A549 (cell line): ENCODE data around the gene CPPED1. TPM values are rescaled to one million over a fixed set of nuclear protein-coding genes. Genes with fewer than 3 reads are reported as not detected.
"Not testable (repeated sequence)": the region's sequence is repeated elsewhere in the genome, so short reads cannot be mapped to it uniquely, and the experiment has no call there.

ENCODE experiments used
- ATAC-seq, 2 experiments: fragments of 200-7000 bp in 1 of 2; fragments of >200 bp in 1 of 2; cut with Nextera tagmentation in 1 of 2; cut with Tn5 transposase in 1 of 2; 3 replicates each; pipeline versions ENCODE4 v1.8.0 to v1.9.1; 2018 to 2020; ENCODE audit warnings: mild to moderate bottlenecking in 1 of 2, moderate library complexity in 1 of 2
- CTCF ChIA-PET: fragments of 300-600 bp; sonication (Branson Sonifier 250); formaldehyde crosslinking; extraction: SDS; loops from one replicate; lab custom pipeline; 2021; ENCODE audit warnings: antibody characterized with exemption, inconsistent platforms; lab: Yijun Ruan, JAX
- POLR2A ChIA-PET: fragments of 350-600 bp; formaldehyde crosslinking; extraction: SDS; loops from one replicate; lab custom pipeline; 2021; ENCODE audit warnings: antibody characterized with exemption, inconsistent platforms; lab: Yijun Ruan, JAX
- DNase-seq, 2 experiments: peaks; one replicate each; pipeline versions ENCODE4 v3.0.0 to v3.0.0-alpha.2; 2011 to 2016; ENCODE audit warnings: low read depth in 1 of 2, low spot score in 1 of 2
- FAIRE-seq: peaks from 2 replicates; lab custom pipeline; 2011; peaks lifted over from hg19 to GRCh38; lab: Jason Lieb, UNC
- H3K27ac ChIP-seq, 2 experiments: fragments of >200 bp; sonication (Bioruptor Twin); formaldehyde crosslinking; 3 replicates each; pipeline ENCODE4 v1.5.1; 2016 to 2017
- H3K4me1 ChIP-seq: fragments of >200 bp; sonication (Bioruptor Twin); formaldehyde crosslinking; 3 replicates; pipeline ENCODE4 v1.6.1; 2016
- H3K4me2 ChIP-seq: fragments of >200 bp; sonication (Bioruptor Twin); formaldehyde crosslinking; 3 replicates; pipeline ENCODE4 v1.6.1; 2016
- H3K4me3 ChIP-seq: fragments of >200 bp; sonication (Bioruptor Twin); formaldehyde crosslinking; 3 replicates; pipeline ENCODE4 v1.5.1; 2016
- H3K9me3 ChIP-seq: fragments of >200 bp; sonication (Bioruptor Twin); formaldehyde crosslinking; 3 replicates; pipeline ENCODE4 v1.6.1; 2016
- BHLHE40 ChIP-seq: IDR thresholded peaks from 2 replicates; pipeline ENCODE4 v1.6.1; 2012; ENCODE audit warnings: low read depth, low read length, inconsistent platforms
- CEBPB ChIP-seq, 2 experiments: fragments of >200 bp in 1 of 2; sonication (Bioruptor Twin) in 1 of 2; formaldehyde crosslinking in 1 of 2; IDR thresholded peaks; 2 replicates each; pipeline ENCODE4 v1.6.1; 2012 to 2016
- EP300 ChIP-seq, 2 experiments: fragments of >200 bp; sonication (Bioruptor Twin); formaldehyde crosslinking; IDR thresholded peaks; 2 replicates in 1 of 2; 3 replicates in 1 of 2; pipeline ENCODE4 v1.6.1; 2016 to 2017
- HOXA7 ChIP-seq: fragments of 250-450 bp; sonication (Bioruptor Pico); IDR thresholded peaks from 2 replicates; pipeline ENCODE4 v1.5.0; 2020; ENCODE audit warnings: mild to moderate bottlenecking, moderate library complexity
- HOXB13 ChIP-seq: fragments of 250-450 bp; sonication (Bioruptor Pico); IDR thresholded peaks from 2 replicates; pipeline ENCODE4 v1.5.0; 2020; ENCODE audit warnings: low read depth, mild to moderate bottlenecking, moderate library complexity
- HOXB5 ChIP-seq: fragments of 250-450 bp; sonication (Bioruptor Pico); IDR thresholded peaks from 2 replicates; pipeline ENCODE4 v1.5.0; 2020; ENCODE audit warnings: mild to moderate bottlenecking, moderate library complexity
- KDM1A ChIP-seq: fragments of 200-600 bp; sonication (generic); IDR thresholded peaks from 2 replicates; pipeline ENCODE4 v1.6.1; 2016; ENCODE audit warnings: low read depth, mild to moderate bottlenecking
- MAFK ChIP-seq: fragments of 450-650 bp; IDR thresholded peaks from 2 replicates; pipeline ENCODE4 v1.6.1; 2014; ENCODE audit not compliant: partially characterized antibody
- MAZ ChIP-seq: fragments of 150-350 bp; IDR thresholded peaks from 2 replicates; pipeline ENCODE4 v1.6.1; 2014; ENCODE audit warnings: antibody characterized with exemption, low read depth, low read length, borderline replicate concordance
- MYC ChIP-seq: IDR thresholded peaks from 2 replicates; pipeline ENCODE4 v1.6.1; 2012; ENCODE audit warnings: mild to moderate bottlenecking, inconsistent platforms, low read length, improper control_type of control experiment, borderline replicate concordance
- NPAS2 ChIP-seq: fragments of 250-450 bp; sonication (Bioruptor Pico); IDR thresholded peaks from 2 replicates; pipeline ENCODE4 v1.8.0; 2022; ENCODE audit warnings: mild to moderate bottlenecking, moderate library complexity, borderline replicate concordance
- NR3C1 ChIP-seq: fragments of >200 bp; sonication (Bioruptor Twin); formaldehyde crosslinking; IDR thresholded peaks from 3 replicates; pipeline ENCODE4 v1.6.1; 2017
- POLR2AphosphoS2 ChIP-seq: conservative IDR thresholded peaks from 2 replicates; pipeline ENCODE4 v1.6.1; 2012; ENCODE audit warnings: low read length, improper control_type of control experiment, inconsistent platforms
- ZFP36 ChIP-seq: fragments of 450-650 bp; IDR thresholded peaks from 2 replicates; pipeline ENCODE4 v1.6.1; 2014; ENCODE audit warnings: borderline replicate concordance; ENCODE audit not compliant: partially characterized antibody
- WGBS: methylation state at CpG from one replicate; pipeline ENCODE4 v1.1.6; 2017; ENCODE audit errors: missing lambda C conversion rate; 5-methylcytosine and 5-hydroxymethylcytosine counted together
- polyA plus RNA-seq, 4 experiments: library from polyadenylated mRNA; depleted of rRNA in 3 of 4; stranded (reverse); fragments of >200 nt; fragmentation: RNase III in 1 of 4; extraction: RNeasy Plus Mini Kit Qiagen cat#74134 plus additional on column Dnase treatment in 1 of 4; gene quantifications; 2 replicates in 3 of 4; 3 replicates in 1 of 4; pipeline ENCODE4 v1.2.3, GENCODE V29; 2011 to 2017
- TF ChIP-seq, protein P1 (sequence below): fragments of 250-450 bp; sonication (Bioruptor Pico); IDR thresholded peaks from 2 replicates; pipeline ENCODE4 v1.5.0; 2021; ENCODE audit warnings: mild to moderate bottlenecking, moderate library complexity, borderline replicate concordance
- TF ChIP-seq, protein P2 (sequence below): fragments of 250-450 bp; sonication (Bioruptor Pico); IDR thresholded peaks from 2 replicates; pipeline ENCODE4 v1.5.0; 2020; ENCODE audit warnings: low read depth, mild to moderate bottlenecking, moderate library complexity
- TF ChIP-seq, protein P3 (sequence below): fragments of >200 bp; sonication (Bioruptor Twin); formaldehyde crosslinking; IDR thresholded peaks from 3 replicates; pipeline ENCODE4 v1.5.1; 2016
- TF ChIP-seq, protein P4 (sequence below): IDR thresholded peaks from 2 replicates; pipeline ENCODE4 v1.6.1; 2012; ENCODE audit warnings: low read depth, borderline replicate concordance
- TF ChIP-seq, protein P5 (sequence below): fragments of 200-600 bp; sonication (generic); IDR thresholded peaks from 2 replicates; pipeline ENCODE4 v1.6.1; 2016; ENCODE audit warnings: antibody characterized with exemption, mild to moderate bottlenecking, moderate library complexity
- TF ChIP-seq, protein P6 (sequence below): fragments of >200 bp; sonication (Bioruptor Twin); formaldehyde crosslinking; IDR thresholded peaks from 2 replicates; pipeline ENCODE4 v1.6.1; 2016
- TF ChIP-seq, protein P7 (sequence below): fragments of 150-350 bp; IDR thresholded peaks from 2 replicates; pipeline ENCODE4 v1.6.1; 2014; ENCODE audit warnings: low read depth, mild to moderate bottlenecking, low read length

Gene CPPED1
- polyA plus RNA-seq, 2 of the 4 experiments (the other 2 are of a cell fraction), result 16.1 to 30.5 TPM

DNA sequence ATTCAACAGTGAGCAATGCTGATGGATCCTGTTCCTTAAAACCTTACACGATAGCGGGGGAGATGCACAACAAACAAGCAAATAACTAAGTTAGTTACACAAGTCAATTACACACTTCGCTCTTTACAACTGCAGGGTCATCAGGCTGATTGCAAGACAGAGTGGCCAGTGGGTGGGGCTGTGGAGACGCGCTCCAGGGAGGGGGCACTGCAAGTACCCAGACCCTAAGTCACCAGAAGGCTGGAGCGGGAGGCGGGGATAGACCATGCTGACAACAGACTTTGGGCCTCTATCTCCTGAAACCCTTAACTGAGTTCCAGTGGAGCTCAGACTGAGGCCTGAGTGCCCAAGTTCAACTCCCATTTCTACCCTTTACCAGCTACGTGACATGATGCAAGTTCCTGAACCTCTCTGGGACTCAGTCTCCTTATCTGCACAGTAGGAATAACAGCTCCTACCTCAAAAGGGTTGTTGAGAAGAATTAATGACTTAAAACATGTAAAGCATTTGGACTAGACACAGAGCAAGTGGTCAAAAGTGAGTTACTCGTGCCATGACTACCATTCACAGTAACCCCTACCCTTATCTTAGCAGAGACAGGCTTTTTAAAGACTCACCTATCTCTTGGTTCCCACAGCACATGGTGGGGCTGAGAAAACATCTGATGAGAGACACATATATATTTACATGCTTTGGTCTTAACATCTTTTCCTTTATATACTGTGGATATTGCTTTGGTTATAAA is 10.4 kb downstream of the CPPED1 start:
- CTCF ChIA-PET, result interaction anchor here (0.6 kb wide), 1 partner anchor 220 kb away, joined by 3 read pairs; no protein-coding TSS in a partner anchor
- H3K4me1 ChIP-seq, result peaks cover 3% of the 10 kb centered on the region; the same call in 1 of the 3 replicates
- TF ChIP-seq, protein P1, sequence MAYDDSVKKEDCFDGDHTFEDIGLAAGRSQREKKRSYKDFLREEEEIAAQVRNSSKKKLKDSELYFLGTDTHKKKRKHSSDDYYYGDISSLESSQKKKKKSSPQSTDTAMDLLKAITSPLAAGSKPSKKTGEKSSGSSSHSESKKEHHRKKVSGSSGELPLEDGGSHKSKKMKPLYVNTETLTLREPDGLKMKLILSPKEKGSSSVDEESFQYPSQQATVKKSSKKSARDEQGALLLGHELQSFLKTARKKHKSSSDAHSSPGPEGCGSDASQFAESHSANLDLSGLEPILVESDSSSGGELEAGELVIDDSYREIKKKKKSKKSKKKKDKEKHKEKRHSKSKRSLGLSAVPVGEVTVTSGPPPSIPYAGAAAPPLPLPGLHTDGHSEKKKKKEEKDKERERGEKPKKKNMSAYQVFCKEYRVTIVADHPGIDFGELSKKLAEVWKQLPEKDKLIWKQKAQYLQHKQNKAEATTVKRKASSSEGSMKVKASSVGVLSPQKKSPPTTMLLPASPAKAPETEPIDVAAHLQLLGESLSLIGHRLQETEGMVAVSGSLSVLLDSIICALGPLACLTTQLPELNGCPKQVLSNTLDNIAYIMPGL (CRISPR knock-in tag), result no peak
- TF ChIP-seq MAZ (no peak), HOXA7 (no peak), HOXB5 (CRISPR knock-in tag) (no peak), KDM1A (no peak), MAFK (no peak), EP300 (IDR thresholded peaks at IDR 0.05) (no peak), BHLHE40 (no peak), NR3C1 (no peak), HOXB13 (CRISPR knock-in tag) (no peak)
- TF ChIP-seq, protein P2, sequence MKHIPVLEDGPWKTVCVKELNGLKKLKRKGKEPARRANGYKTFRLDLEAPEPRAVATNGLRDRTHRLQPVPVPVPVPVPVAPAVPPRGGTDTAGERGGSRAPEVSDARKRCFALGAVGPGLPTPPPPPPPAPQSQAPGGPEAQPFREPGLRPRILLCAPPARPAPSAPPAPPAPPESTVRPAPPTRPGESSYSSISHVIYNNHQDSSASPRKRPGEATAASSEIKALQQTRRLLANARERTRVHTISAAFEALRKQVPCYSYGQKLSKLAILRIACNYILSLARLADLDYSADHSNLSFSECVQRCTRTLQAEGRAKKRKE (CRISPR knock-in tag), result no peak
- TF ChIP-seq, protein P3, sequence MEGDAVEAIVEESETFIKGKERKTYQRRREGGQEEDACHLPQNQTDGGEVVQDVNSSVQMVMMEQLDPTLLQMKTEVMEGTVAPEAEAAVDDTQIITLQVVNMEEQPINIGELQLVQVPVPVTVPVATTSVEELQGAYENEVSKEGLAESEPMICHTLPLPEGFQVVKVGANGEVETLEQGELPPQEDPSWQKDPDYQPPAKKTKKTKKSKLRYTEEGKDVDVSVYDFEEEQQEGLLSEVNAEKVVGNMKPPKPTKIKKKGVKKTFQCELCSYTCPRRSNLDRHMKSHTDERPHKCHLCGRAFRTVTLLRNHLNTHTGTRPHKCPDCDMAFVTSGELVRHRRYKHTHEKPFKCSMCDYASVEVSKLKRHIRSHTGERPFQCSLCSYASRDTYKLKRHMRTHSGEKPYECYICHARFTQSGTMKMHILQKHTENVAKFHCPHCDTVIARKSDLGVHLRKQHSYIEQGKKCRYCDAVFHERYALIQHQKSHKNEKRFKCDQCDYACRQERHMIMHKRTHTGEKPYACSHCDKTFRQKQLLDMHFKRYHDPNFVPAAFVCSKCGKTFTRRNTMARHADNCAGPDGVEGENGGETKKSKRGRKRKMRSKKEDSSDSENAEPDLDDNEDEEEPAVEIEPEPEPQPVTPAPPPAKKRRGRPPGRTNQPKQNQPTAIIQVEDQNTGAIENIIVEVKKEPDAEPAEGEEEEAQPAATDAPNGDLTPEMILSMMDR, result no peak
- TF ChIP-seq, all 56 proteins: peak for 0
- FAIRE-seq (no peak), ATAC-seq (no peak), DNase-seq (no peak)
- no peak overlapping the region for H3K4me2 ChIP-seq
- H3K9me3 ChIP-seq, result no peaks in the 10 kb centered on the region
- H3K4me3 ChIP-seq, result no peak overlapping the region
- H3K27ac ChIP-seq, result no peak overlapping the region
- WGBS, result 95% methylated on average over 9 of the region's 9 CpGs
- POLR2A ChIA-PET, result no interaction called here

DNA sequence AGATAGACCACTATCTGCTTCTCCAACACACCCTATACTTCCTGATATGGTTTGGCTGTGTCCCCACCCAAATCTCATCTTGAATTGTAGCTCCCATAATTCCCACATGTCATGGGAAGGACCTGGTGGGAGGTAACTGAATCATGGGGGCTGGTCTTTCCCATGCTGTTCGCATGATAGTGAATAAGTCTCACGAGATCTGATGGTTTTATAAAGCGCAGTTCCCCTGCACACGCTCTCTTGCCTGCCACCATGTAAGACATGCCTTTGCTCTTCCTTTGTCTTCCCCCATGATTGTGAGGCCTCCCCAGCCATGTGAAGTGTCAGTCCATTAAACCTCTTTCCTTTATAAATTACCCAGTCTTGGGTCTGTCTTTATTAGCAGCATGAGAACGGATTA is 11.2 kb downstream of the CPPED1 start:
- FAIRE-seq, H3K4me1 ChIP-seq, H3K9me3 ChIP-seq, DNase-seq, POLR2A ChIA-PET, H3K4me3 ChIP-seq, H3K4me2 ChIP-seq, ATAC-seq, H3K27ac ChIP-seq: not testable (repeated sequence)
- 96% methylated on average over 5 of the region's 5 CpGs for WGBS
- CTCF ChIA-PET, result interaction anchor here (0.6 kb wide), 1 partner anchor 219 kb away, joined by 3 read pairs; no protein-coding TSS in a partner anchor

DNA sequence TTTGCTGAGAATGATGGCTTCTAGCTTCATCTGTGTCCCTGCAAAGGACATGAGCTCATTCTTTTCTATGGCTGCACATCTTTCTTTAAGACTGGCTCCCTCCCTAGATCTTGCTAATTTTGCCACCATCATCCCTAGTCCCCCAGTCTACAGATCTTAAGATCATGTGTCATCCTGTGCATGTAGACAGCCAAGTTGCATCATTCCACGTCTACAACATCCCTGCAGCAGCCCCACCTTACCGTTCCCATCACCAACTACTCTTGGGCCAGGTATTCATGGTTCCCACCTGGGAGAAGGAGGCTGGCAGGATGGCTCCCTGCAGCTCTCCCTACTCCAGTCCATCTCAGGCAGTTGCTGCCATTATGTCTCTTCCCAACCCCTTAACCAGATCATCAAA is 12.3 kb downstream of the CPPED1 start:
- ChIA-PET CTCF (no interaction called here), POLR2A (interaction anchor here (1.0 kb wide), 1 partner anchor 12 kb away, joined by 3 read pairs; no protein-coding TSS in a partner anchor)
- Histone ChIP-seq H3K4me1 (no peaks in the 10 kb centered on the region), H3K4me2 (no peak overlapping the region), H3K4me3 (no peak overlapping the region), H3K27ac (no peak overlapping the region), H3K9me3 (no peaks in the 10 kb centered on the region)
- 87% methylated on average over 2 of the region's 2 CpGs for WGBS
- DNase-seq (no peak), ATAC-seq (no peak), FAIRE-seq (no peak)
- TF ChIP-seq HOXB5 (CRISPR knock-in tag) (no peak), CEBPB (IDR thresholded peaks at IDR 0.05) (no peak), HOXB13 (CRISPR knock-in tag) (no peak), MYC (no peak), ZFP36 (no peak), MAZ (no peak), NPAS2 (no peak), POLR2AphosphoS2 (no peak), NR3C1 (no peak)
- TF ChIP-seq, protein P4, sequence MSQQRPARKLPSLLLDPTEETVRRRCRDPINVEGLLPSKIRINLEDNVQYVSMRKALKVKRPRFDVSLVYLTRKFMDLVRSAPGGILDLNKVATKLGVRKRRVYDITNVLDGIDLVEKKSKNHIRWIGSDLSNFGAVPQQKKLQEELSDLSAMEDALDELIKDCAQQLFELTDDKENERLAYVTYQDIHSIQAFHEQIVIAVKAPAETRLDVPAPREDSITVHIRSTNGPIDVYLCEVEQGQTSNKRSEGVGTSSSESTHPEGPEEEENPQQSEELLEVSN, result no peak
- TF ChIP-seq, protein P5, sequence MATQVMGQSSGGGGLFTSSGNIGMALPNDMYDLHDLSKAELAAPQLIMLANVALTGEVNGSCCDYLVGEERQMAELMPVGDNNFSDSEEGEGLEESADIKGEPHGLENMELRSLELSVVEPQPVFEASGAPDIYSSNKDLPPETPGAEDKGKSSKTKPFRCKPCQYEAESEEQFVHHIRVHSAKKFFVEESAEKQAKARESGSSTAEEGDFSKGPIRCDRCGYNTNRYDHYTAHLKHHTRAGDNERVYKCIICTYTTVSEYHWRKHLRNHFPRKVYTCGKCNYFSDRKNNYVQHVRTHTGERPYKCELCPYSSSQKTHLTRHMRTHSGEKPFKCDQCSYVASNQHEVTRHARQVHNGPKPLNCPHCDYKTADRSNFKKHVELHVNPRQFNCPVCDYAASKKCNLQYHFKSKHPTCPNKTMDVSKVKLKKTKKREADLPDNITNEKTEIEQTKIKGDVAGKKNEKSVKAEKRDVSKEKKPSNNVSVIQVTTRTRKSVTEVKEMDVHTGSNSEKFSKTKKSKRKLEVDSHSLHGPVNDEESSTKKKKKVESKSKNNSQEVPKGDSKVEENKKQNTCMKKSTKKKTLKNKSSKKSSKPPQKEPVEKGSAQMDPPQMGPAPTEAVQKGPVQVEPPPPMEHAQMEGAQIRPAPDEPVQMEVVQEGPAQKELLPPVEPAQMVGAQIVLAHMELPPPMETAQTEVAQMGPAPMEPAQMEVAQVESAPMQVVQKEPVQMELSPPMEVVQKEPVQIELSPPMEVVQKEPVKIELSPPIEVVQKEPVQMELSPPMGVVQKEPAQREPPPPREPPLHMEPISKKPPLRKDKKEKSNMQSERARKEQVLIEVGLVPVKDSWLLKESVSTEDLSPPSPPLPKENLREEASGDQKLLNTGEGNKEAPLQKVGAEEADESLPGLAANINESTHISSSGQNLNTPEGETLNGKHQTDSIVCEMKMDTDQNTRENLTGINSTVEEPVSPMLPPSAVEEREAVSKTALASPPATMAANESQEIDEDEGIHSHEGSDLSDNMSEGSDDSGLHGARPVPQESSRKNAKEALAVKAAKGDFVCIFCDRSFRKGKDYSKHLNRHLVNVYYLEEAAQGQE, result no peak
- TF ChIP-seq, protein P6, sequence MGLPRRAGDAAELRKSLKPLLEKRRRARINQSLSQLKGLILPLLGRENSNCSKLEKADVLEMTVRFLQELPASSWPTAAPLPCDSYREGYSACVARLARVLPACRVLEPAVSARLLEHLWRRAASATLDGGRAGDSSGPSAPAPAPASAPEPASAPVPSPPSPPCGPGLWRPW, result no peak
- TF ChIP-seq, protein P7, sequence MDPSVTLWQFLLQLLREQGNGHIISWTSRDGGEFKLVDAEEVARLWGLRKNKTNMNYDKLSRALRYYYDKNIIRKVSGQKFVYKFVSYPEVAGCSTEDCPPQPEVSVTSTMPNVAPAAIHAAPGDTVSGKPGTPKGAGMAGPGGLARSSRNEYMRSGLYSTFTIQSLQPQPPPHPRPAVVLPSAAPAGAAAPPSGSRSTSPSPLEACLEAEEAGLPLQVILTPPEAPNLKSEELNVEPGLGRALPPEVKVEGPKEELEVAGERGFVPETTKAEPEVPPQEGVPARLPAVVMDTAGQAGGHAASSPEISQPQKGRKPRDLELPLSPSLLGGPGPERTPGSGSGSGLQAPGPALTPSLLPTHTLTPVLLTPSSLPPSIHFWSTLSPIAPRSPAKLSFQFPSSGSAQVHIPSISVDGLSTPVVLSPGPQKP, result no peak
